ENCODE results near the gene SPATA33.

DNA sequence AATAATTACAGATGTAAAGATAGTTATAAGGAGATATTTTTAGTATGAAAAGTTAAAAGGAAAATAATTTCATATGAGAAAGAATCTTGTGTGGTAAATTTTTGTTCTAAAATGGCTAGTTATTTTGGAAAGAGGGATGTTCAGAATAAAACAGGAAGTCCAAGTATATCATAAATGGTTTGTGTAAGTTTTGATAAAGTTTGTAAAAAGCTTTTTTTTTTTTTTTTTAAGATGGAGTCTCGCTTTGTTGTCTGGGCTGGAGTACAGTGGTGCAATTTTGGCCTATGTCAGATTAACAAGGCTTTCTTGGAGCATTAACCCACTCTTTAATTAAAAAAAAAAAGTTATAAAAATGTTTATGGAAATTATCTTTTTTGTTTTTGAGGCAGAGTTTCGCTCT is 20.6 kb downstream of the SPATA33 start:
- TF ChIP-seq POLR2A (IDR thresholded peaks at IDR 0.05; ENCODE audit: low read length) (no peak), GATA1 (IDR thresholded peaks at IDR 0.05; ENCODE audit: low read depth, low read length) (no peak)
